HAP-1 (cell line): Measurements from ENCODE around the gene BCAP31.
"Not testable (repeated sequence)": the region's sequence is repeated elsewhere in the genome, so short reads cannot be mapped to it uniquely, and the experiment has no call there.

ENCODE experiments used
- DNase-seq, 2 experiments: peaks; one replicate each; pipeline ENCODE4 v3.0.0-alpha.2; 2016 to 2020; ENCODE audit warnings: low spot score in 2 of 2
- H3K27me3 ChIP-seq: fragments of 250-450 bp; sonication (Bioruptor Pico); 2 replicates; pipeline ENCODE4 v1.5.1; 2020; ENCODE audit warnings: low read depth, mild to moderate bottlenecking, moderate library complexity
- H3K36me3 ChIP-seq: fragments of 250-450 bp; sonication (Bioruptor Pico); replicated peaks from 2 replicates; pipeline ENCODE4 v1.5.1; 2020; ENCODE audit warnings: mild to moderate bottlenecking
- H3K4me1 ChIP-seq: fragments of 250-450 bp; sonication (Bioruptor Pico); 2 replicates; pipeline ENCODE4 v1.5.1; 2020; ENCODE audit warnings: mild to moderate bottlenecking
- H3K4me3 ChIP-seq: fragments of 250-450 bp; sonication (Bioruptor Pico); 2 replicates; pipeline ENCODE4 v1.5.1; 2020; ENCODE audit warnings: mild to moderate bottlenecking, moderate library complexity
- H3K9me3 ChIP-seq: fragments of 250-450 bp; sonication (Bioruptor Pico); 2 replicates; pipeline ENCODE4 v1.5.1; 2020; ENCODE audit warnings: mild to moderate bottlenecking, moderate library complexity
- in situ Hi-C: fragments of 300-500 bp; cut with MboI; formaldehyde crosslinking; loops from 3 replicates; pipeline ENCODE4 v1.14.3; 2020; ENCODE audit warnings: low sequenced_read_pairs, inconsistent platforms, mixed read lengths

The BCAP31 gene

GRCh38 chrX:153704021-153704526, 20.1 kb downstream of the BCAP31 start:
- no peak overlapping the region for H3K4me3 ChIP-seq
- H3K36me3 ChIP-seq = peaks cover 62% of the 10 kb centered on the region
- in situ Hi-C loops = no loop called here
- DNase-seq = no peak
- no peaks in the 10 kb centered on the region for H3K27me3 ChIP-seq
- H3K4me1 ChIP-seq = no peaks in the 10 kb centered on the region
- no peaks in the 10 kb centered on the region for H3K9me3 ChIP-seq

- H3K27me3 ChIP-seq = no peaks in the 10 kb centered on the region
- no peaks in the 10 kb centered on the region for H3K4me1 ChIP-seq
- H3K4me3 ChIP-seq = no peak overlapping the region
- peaks cover 53% of the 10 kb centered on the region for H3K36me3 ChIP-seq
- DNase-seq = no peak
- H3K9me3 ChIP-seq = no peaks in the 10 kb centered on the region
- in situ Hi-C loops = no loop called here
Measured at GRCh38 chrX:153703036-153703370, 21.2 kb downstream of the BCAP31 start.

DNA sequence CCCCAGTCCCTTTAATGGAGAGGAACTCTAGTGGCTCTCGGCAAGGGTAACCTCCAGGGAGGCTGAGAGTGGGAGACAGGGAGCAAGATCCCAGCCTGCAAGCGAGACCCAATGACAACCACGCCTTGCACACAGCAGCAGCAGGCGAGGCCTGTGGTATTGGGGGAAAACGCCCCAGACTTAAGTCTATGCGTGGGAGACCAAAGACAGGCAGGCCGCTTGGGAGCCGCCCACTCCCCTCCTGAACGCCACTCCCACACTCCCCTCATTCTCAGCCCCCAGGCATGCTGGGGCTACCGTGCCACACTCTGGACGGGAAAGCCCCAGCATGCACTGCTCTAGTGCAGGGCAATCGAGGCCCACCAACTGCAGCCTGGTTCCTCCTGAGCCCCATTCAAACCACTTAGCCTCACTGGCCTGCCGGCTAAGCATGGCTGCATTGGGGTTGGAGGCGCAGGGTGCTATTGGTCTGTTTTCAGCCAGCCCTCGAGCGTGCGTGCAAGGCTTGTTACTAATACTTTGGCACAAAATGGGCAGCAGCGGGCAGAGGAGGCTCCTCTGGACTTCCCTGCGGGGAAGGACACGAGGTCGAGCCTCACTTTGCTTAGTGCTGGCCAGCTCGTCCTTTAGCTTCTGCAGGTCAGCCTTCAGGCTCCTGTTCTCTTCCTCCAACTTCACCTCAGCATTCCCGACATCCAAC, 21.7 kb downstream of the BCAP31 start:
- in situ Hi-C loops = no loop called here
- H3K27me3 ChIP-seq = no peaks in the 10 kb centered on the region
- H3K9me3 ChIP-seq = no peaks in the 10 kb centered on the region
- no peaks in the 10 kb centered on the region for H3K4me1 ChIP-seq
- peaks cover 48% of the 10 kb centered on the region for H3K36me3 ChIP-seq
- DNase-seq = no peak
- no peak overlapping the region for H3K4me3 ChIP-seq

GRCh38 chrX:153701706-153702105, 22.5 kb downstream of the BCAP31 start:
- DNase-seq = no peak
- H3K4me1 ChIP-seq = no peaks in the 10 kb centered on the region
- no peaks in the 10 kb centered on the region for H3K27me3 ChIP-seq
- in situ Hi-C loops = no loop called here
- no peak overlapping the region for H3K4me3 ChIP-seq
- H3K36me3 ChIP-seq = peaks cover 44% of the 10 kb centered on the region
- H3K9me3 ChIP-seq = no peaks in the 10 kb centered on the region

DNA sequence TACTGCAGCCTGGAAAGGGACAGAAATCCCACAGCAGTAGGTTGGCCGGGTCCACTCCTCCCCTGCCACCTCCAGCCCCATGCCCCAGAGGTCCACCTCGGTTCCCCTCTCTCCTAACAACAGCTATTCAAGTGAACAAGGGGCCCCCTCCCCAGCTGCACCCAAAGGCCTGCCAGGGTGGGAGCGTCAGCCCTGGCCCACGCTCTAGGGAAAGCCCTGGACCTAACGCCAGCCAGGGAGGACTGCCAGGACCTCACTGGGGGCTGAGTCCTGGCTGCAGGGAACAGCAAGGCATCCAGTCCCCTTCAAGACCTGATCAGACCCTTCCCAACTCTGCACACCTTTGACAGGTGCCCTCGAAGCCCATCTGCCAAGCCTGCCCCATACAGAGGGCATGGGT, 23.2 kb downstream of the BCAP31 start:
- no peaks in the 10 kb centered on the region for H3K4me1 ChIP-seq
- no peak overlapping the region for H3K4me3 ChIP-seq
- H3K9me3 ChIP-seq = no peaks in the 10 kb centered on the region
- H3K27me3 ChIP-seq = no peaks in the 10 kb centered on the region
- DNase-seq = no peak
- in situ Hi-C loops = no loop called here
- peaks cover 48% of the 10 kb centered on the region for H3K36me3 ChIP-seq

DNA sequence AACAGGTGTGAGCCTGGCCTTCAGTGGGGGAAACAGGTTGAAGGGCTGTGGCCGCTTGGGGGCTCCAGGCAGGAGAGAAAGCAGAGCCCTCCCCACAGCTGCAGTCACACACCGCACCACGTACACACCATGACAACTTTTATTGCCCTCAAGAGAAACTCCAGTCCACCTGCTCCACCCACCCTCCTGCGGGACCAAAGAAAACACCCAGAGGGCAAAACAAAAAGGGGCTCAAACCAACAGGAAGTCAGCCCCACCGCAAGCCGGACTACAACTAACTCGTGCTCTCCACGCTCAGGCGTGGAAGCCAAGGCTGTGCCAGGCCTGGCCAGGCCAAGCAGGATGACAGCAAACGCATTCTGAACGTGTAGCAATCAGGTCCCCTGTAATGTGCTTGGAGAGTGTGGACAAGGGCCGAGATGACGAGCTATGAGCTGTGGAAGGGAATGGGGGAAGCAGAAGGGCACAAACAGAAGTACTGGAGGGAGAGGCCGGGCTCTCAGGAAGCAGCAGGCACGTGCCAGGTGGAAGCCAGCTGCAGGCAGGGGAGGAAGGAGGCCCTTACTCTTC, 23.7 kb downstream of the BCAP31 start:
- no peaks in the 10 kb centered on the region for H3K27me3 ChIP-seq
- no peaks in the 10 kb centered on the region for H3K9me3 ChIP-seq
- H3K36me3 ChIP-seq = peaks cover 51% of the 10 kb centered on the region
- no peak overlapping the region for H3K4me3 ChIP-seq
- DNase-seq = no peak
- H3K4me1 ChIP-seq = no peaks in the 10 kb centered on the region
- in situ Hi-C loops = no loop called here

- H3K9me3 ChIP-seq, DNase-seq, H3K4me1 ChIP-seq, H3K27me3 ChIP-seq, H3K4me3 ChIP-seq, in situ Hi-C loops: not testable (repeated sequence)
- H3K36me3 ChIP-seq = peaks cover 50% of the 10 kb centered on the region
Measured at GRCh38 chrX:153699784-153700371, 24.3 kb downstream of the BCAP31 start.

GRCh38 chrX:153699210-153699783, 24.9 kb downstream of the BCAP31 start:
- in situ Hi-C loops, H3K27me3 ChIP-seq, DNase-seq, H3K4me1 ChIP-seq, H3K4me3 ChIP-seq, H3K9me3 ChIP-seq: not testable (repeated sequence)
- peaks cover 46% of the 10 kb centered on the region for H3K36me3 ChIP-seq

DNA sequence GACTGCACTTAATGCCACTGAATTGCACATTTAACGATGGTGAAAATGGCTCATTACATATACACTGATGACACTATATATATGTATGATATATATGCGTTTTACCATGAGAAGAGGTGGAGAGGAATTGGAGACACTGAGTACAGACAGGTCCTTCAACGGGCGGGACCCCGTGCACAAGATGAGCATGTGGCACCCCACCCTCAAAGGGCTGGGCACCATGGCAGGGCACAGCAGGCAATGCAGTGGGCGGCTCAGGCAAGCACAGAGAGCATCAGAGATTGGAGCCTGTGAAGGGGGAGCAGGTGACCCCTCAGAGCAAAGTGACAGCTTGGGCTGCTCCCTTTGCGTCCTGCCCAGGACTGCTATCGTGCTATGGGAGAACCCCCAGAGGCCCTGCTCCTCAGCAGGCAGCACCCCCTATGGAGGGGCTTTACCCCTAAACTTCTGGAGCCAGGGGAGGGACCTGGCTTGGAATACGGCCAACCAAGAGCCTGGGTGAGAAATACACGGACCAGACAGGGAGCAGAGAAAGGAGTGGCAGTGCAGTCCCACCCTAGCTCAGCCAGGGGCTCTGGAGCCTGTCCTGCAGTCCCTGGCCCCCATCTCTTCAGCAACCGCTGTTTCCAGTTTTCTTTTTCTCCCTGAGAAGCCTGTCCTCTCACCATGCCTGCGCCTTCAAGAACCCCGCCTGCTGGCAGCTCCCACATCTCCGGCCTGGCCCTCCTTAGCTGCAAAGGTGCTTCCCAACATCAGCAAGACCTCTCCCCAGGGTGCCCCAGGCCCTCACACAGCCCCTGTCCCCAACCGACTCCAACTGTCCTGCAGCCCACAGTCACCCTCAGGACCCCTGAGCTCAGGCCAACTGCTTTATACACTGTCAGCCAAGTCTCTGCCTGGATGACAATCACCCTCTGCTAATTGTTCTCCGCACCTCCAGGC, 26.0 kb downstream of the BCAP31 start:
- in situ Hi-C loops = no loop called here
- no peaks in the 10 kb centered on the region for H3K9me3 ChIP-seq
- H3K36me3 ChIP-seq = peaks cover 47% of the 10 kb centered on the region
- H3K4me3 ChIP-seq = no peak overlapping the region
- DNase-seq = no peak
- H3K4me1 ChIP-seq = no peaks in the 10 kb centered on the region
- no peaks in the 10 kb centered on the region for H3K27me3 ChIP-seq

DNA sequence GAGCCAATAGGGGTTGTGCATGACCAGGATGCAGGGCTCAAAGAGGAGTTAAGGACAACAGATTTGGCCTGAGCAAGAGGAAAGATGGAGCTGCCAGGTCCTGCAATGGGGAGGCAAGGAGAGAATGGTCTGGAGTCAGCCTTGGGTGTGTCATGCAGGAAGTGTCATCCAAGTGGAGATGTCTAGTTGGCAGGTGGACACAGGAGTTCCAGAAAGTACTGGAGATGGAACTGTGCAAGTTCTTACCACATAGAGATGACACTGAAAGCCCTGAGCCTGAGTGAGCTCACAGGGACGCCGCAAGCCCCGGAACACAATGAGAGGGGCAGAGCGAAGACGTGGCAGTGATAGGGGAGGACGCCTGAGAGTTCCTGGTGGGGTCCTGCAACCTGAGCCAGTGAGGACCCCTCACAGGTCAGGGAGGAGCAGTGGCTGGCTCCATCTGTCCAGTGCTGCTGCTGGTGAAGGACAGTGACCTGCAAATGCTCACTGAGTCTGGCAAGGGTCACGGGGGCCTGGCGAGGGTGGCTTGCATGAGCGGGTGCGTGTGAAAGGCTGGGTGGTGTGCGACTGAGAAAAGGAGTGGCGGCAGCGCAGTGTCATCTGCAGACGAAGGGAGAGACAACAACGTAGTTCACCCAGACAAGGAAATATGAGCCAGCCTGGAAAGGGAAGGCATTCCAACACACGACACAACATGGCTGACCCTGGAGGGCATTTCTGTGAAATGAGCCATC, 27.0 kb downstream of the BCAP31 start:
- H3K27me3 ChIP-seq, in situ Hi-C loops, H3K9me3 ChIP-seq, H3K4me1 ChIP-seq, H3K4me3 ChIP-seq, DNase-seq: not testable (repeated sequence)
- peaks cover 48% of the 10 kb centered on the region for H3K36me3 ChIP-seq

GRCh38 chrX:153696538-153696937, 27.6 kb downstream of the BCAP31 start:
- H3K4me1 ChIP-seq, H3K4me3 ChIP-seq, DNase-seq, H3K9me3 ChIP-seq, in situ Hi-C loops, H3K27me3 ChIP-seq: not testable (repeated sequence)
- peaks cover 50% of the 10 kb centered on the region for H3K36me3 ChIP-seq

- Histone ChIP-seq H3K27me3 (no peaks in the 10 kb centered on the region), H3K9me3 (no peaks in the 10 kb centered on the region), H3K4me3 (no peak overlapping the region), H3K4me1 (no peaks in the 10 kb centered on the region), H3K36me3 (peaks cover 50% of the 10 kb centered on the region)
- no peak for DNase-seq
- in situ Hi-C loops = no loop called here
Measured at GRCh38 chrX:153696100-153696499, 28.1 kb downstream of the BCAP31 start.

DNA sequence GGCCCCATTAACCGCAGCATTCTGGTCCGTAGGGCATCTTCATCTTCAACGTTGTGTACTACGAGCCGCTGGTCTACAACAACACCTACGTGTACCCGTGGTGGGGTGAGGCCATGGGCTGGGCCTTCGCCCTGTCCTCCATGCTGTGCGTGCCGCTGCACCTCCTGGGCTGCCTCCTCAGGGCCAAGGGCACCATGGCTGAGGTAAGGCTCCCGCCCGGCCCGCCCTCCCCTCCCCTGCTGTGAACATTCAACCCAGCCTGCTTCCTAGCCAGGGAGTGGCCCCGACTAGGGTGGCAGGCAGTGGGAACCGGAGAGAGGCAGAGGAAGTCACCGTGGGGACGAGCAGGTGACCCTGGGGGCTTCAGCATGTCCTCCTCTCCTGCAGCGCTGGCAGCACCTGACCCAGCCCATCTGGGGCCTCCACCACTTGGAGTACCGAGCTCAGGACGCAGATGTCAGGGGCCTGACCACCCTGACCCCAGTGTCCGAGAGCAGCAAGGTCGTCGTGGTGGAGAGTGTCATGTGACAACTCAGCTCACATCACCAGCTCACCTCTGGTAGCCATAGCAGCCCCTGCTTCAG, 29.4 kb downstream of the BCAP31 start:
- peaks cover 6% of the 10 kb centered on the region for H3K4me1 ChIP-seq
- H3K4me3 ChIP-seq = no peak overlapping the region
- no peak for DNase-seq
- peaks cover 53% of the 10 kb centered on the region for H3K36me3 ChIP-seq
- in situ Hi-C loops = no loop called here
- H3K27me3 ChIP-seq = no peaks in the 10 kb centered on the region
- no peaks in the 10 kb centered on the region for H3K9me3 ChIP-seq
